K562 (cell line): ENCODE data around the gene PPM1F. TPM values are rescaled to one million over a fixed set of nuclear protein-coding genes. Genes with fewer than 3 reads are reported as not detected.
A peak's percentile ranks its signal among the peaks of the same experiment; 100 is the strongest.

Experiments
- ATAC-seq: fragments of 200-7000 bp; cut with Tn5 transposase; 3 replicates; pipeline ENCODE4 v1.9.1; 2020; ENCODE audit warnings: moderate library complexity
- BruUV-seq: library from RNA; stranded (reverse); fragments of 400-500 nt; replicated peaks from 2 replicates; lab custom pipeline; 2021; lab: Mats Ljungman, UMichigan
- CTCF ChIA-PET: fragments of 300-600 bp; formaldehyde crosslinking; extraction: SDS; loops from one replicate; lab custom pipeline; 2021; ENCODE audit warnings: low intra/inter-chr PET ratio; lab: Yijun Ruan, JAX
- POLR2A ChIA-PET: fragments of 300-600, 350-650 bp; sonication (Branson Sonifier 250); formaldehyde crosslinking; extraction: SDS; loops from one replicate; lab custom pipeline; 2021; ENCODE audit warnings: antibody characterized with exemption, inconsistent platforms; lab: Yijun Ruan, JAX
- DNase-seq, 4 experiments: peaks; one replicate each; pipeline versions ENCODE4 v3.0.0 to v3.0.0-alpha.2; 2011 to 2018; ENCODE audit warnings: low spot score in 3 of 4, mixed read lengths in 3 of 4; ENCODE audit errors: extremely low read depth in 1 of 4
- FAIRE-seq: peaks from 2 replicates; lab custom pipeline; 2011; peaks lifted over from hg19 to GRCh38; lab: Jason Lieb, UNC
- H2AFZ ChIP-seq: 2 replicates; pipeline ENCODE4 v1.6.0; 2011; ENCODE audit warnings: low read depth, low read length, control low read depth, inconsistent platforms
- H3K27ac ChIP-seq: fragments of 200-600 bp; 3 replicates; pipeline ENCODE4 v1.8.0; 2011; ENCODE audit warnings: low read depth, mild to moderate bottlenecking, control low read depth, inconsistent platforms, low read length, moderate library complexity, mixed read lengths; ENCODE audit errors: extremely low read depth
- H3K27me3 ChIP-seq, 2 experiments: fragments of 300-600 bp in 1 of 2; 2 replicates in 1 of 2; 3 replicates in 1 of 2; pipeline versions ENCODE4 v1.6.0 to v1.8.0; 2011; ENCODE audit warnings: inconsistent platforms in 2 of 2, low read length in 2 of 2, mild to moderate bottlenecking in 1 of 2, mixed read lengths in 1 of 2, moderate library complexity in 1 of 2; ENCODE audit not compliant: control insufficient read depth in 2 of 2, insufficient read depth in 2 of 2
- H3K36me3 ChIP-seq: fragments of 300-600 bp; 3 replicates; pipeline ENCODE4 v1.8.0; 2011; ENCODE audit warnings: mild to moderate bottlenecking, low read length, inconsistent platforms; ENCODE audit not compliant: control insufficient read depth, insufficient read depth
- H3K4me1 ChIP-seq, 2 experiments: fragments of 200-600 bp in 1 of 2; replicated peaks in 1 of 2; 2 replicates in 1 of 2; 3 replicates in 1 of 2; pipeline versions ENCODE4 v1.5.1 to v1.8.0; 2011; ENCODE audit warnings: inconsistent platforms in 2 of 2, low read length in 2 of 2, mild to moderate bottlenecking in 1 of 2, mixed read lengths in 1 of 2, moderate library complexity in 1 of 2; ENCODE audit not compliant: control insufficient read depth in 2 of 2, insufficient read depth in 2 of 2
- H3K4me2 ChIP-seq: 2 replicates; pipeline ENCODE4 v1.6.1; 2011; ENCODE audit warnings: low read length, control low read depth, inconsistent platforms, mixed read lengths; ENCODE audit not compliant: insufficient read depth
- H3K4me3 ChIP-seq: fragments of 200-600 bp; sonication (generic), shearing (Covaris generic); 2 replicates; pipeline ENCODE4 v1.5.1; 2016; ENCODE audit warnings: control low read depth, inconsistent platforms
- H3K79me2 ChIP-seq: fragments of 200-600 bp; 3 replicates; pipeline ENCODE4 v1.8.0; 2011; ENCODE audit warnings: low read length, inconsistent platforms; ENCODE audit not compliant: control insufficient read depth, insufficient read depth
- H3K9ac ChIP-seq, 2 experiments: 2 replicates each; pipeline versions ENCODE4 v1.6.0 to v1.6.1; 2011; ENCODE audit warnings: low read depth in 2 of 2, low read length in 2 of 2, control low read depth in 1 of 2, inconsistent platforms in 1 of 2, mild to moderate bottlenecking in 1 of 2, mixed read lengths in 1 of 2; ENCODE audit not compliant: insufficient read depth in 1 of 2
- H3K9me1 ChIP-seq: one replicate; pipeline ENCODE4 v1.6.0; 2011; ENCODE audit warnings: inconsistent platforms, mild to moderate bottlenecking, low read length, moderate library complexity; ENCODE audit not compliant: control insufficient read depth, insufficient read depth
- H3K9me3 ChIP-seq: replicated peaks from 2 replicates; pipeline ENCODE4 v1.5.1; 2011; ENCODE audit warnings: low read depth, low read length, inconsistent platforms; ENCODE audit not compliant: control insufficient read depth, insufficient read depth
- H4K20me1 ChIP-seq: replicated peaks from 2 replicates; pipeline ENCODE4 v1.6.1; 2011; ENCODE audit warnings: low read length, inconsistent platforms, mixed read lengths; ENCODE audit not compliant: control insufficient read depth, insufficient read depth
- DACH1 ChIP-seq: fragments of 450-650 bp; IDR thresholded peaks from 2 replicates; pipeline ENCODE4 v1.6.1; 2018; ENCODE audit not compliant: partially characterized antibody
- ELF2 ChIP-seq: fragments of 250-450 bp; sonication (Bioruptor Pico); IDR thresholded peaks from 2 replicates; pipeline ENCODE4 v1.5.0; 2021; ENCODE audit warnings: mild to moderate bottlenecking
- FOXK2 ChIP-seq, 2 experiments: fragments of 450-650 bp; IDR thresholded peaks in 1 of 2; conservative IDR thresholded peaks in 1 of 2; 2 replicates each; pipeline ENCODE4 v1.6.1; 2016; ENCODE audit warnings: low read depth in 2 of 2, mild to moderate bottlenecking in 1 of 2
- HDAC8 ChIP-seq: fragments of 450-650 bp; IDR thresholded peaks from 2 replicates; pipeline ENCODE4 v1.6.1; 2016; ENCODE audit warnings: mild to moderate bottlenecking, missing genetic modification characterization, moderate library complexity, missing compliant biosample characterization
- NONO ChIP-seq, 2 experiments: fragments of 200-400 bp in 1 of 2; fragments of 450-650 bp in 1 of 2; formaldehyde crosslinking in 1 of 2; IDR thresholded peaks; 2 replicates each; pipeline ENCODE4 v1.6.1; 2017; ENCODE audit warnings: low read depth in 2 of 2, mild to moderate bottlenecking in 2 of 2, moderate library complexity in 2 of 2, low read length in 1 of 2
- POLR2AphosphoS5 ChIP-seq: IDR thresholded peaks from 2 replicates; pipeline ENCODE4 v1.6.1; 2011; ENCODE audit warnings: mild to moderate bottlenecking, low read depth, low read length, moderate library complexity; ENCODE audit not compliant: control insufficient read depth, insufficient read depth
- SIRT6 ChIP-seq: IDR thresholded peaks from one replicate; pipeline ENCODE4 v1.6.1; 2012; ENCODE audit warnings: low read depth, mild to moderate bottlenecking, control low read depth, inconsistent platforms, low read length, moderate library complexity
- ZNF174 ChIP-seq: fragments of 250-450 bp; sonication (Bioruptor Pico); IDR thresholded peaks from 2 replicates; pipeline ENCODE4 v1.4.0; 2020; ENCODE audit warnings: mild to moderate bottlenecking
- WGBS: fragments of 100-300 bp; shearing (Covaris generic); methylation state at CpG from one replicate; pipeline ENCODE4 v1.1.6; 2016; ENCODE audit warnings: low coverage, mixed read lengths; ENCODE audit not compliant: insufficient coverage; ENCODE audit errors: missing lambda C conversion rate; 5-methylcytosine and 5-hydroxymethylcytosine counted together
- in situ Hi-C: fragments of 300-500 bp; cut with MboI; formaldehyde crosslinking; loops from 4 replicates; pipeline ENCODE4 v1.15.0; 2018; ENCODE audit warnings: inconsistent platforms, mixed read lengths
- intact Hi-C: fragments of 100-400 bp; cut with micrococcal nuclease; formaldehyde crosslinking; loops from 2 replicates; pipeline ENCODE4 v1.14.2; 2022
- polyA plus RNA-seq, 8 experiments: library from polyadenylated mRNA; depleted of rRNA in 4 of 8; stranded (reverse) in 5 of 8; unstranded in 3 of 8; fragments of >200 nt; fragmentation: Nextera tagmentation in 2 of 8; fragmentation: Illumina TruSeq in 1 of 8; extraction: Ambion mirVana in 2 of 8; extraction: Trizol in 1 of 8; gene quantifications; 2 replicates each; pipeline versions ENCODE4 v1.2.1 to v1.2.3, GENCODE V29; 2011 to 2014; ENCODE audit warnings: inconsistent platforms in 1 of 8, missing spikeins in 1 of 8
- total RNA-seq, 7 experiments: library from RNA; depleted of rRNA in 6 of 7; stranded (reverse); fragments of >200 nt in 6 of 7; fragmentation: Illumina TruSeq in 2 of 7; extraction: Trizol in 2 of 7; gene quantifications; 2 replicates each; pipeline versions ENCODE4 v1.2.1 to v1.2.3, GENCODE V29; 2011 to 2021; ENCODE audit warnings: low replicate concordance in 1 of 7
- TF ChIP-seq, protein P1 (sequence below), 2 experiments: fragments of 450-650 bp in 1 of 2; IDR thresholded peaks; 2 replicates each; pipeline ENCODE4 v1.6.1; 2011 to 2017; ENCODE audit warnings: low read depth in 2 of 2, antibody characterized with exemption in 1 of 2, borderline replicate concordance in 1 of 2, low read length in 1 of 2, mild to moderate bottlenecking in 1 of 2, mixed read lengths in 1 of 2; ENCODE audit not compliant: control insufficient read depth in 1 of 2
- TF ChIP-seq, protein P2 (sequence below): fragments of 450-650 bp; IDR thresholded peaks from 2 replicates; pipeline ENCODE4 v1.6.1; 2018; ENCODE audit warnings: mild to moderate bottlenecking, low read depth; ENCODE audit not compliant: partially characterized antibody
- TF ChIP-seq, protein P3 (sequence below): fragments of 250-450 bp; sonication (Bioruptor Pico); IDR thresholded peaks from 2 replicates; pipeline ENCODE4 v1.5.0; 2020; ENCODE audit warnings: mild to moderate bottlenecking, borderline replicate concordance

PPM1F gene
- total and polyA plus RNA-seq, 9 of the 15 experiments (the other 6 are each of a cell fraction or from before 2014, with no cell fraction given): 2.1 to 159 (median 64.0) TPM

DNA sequence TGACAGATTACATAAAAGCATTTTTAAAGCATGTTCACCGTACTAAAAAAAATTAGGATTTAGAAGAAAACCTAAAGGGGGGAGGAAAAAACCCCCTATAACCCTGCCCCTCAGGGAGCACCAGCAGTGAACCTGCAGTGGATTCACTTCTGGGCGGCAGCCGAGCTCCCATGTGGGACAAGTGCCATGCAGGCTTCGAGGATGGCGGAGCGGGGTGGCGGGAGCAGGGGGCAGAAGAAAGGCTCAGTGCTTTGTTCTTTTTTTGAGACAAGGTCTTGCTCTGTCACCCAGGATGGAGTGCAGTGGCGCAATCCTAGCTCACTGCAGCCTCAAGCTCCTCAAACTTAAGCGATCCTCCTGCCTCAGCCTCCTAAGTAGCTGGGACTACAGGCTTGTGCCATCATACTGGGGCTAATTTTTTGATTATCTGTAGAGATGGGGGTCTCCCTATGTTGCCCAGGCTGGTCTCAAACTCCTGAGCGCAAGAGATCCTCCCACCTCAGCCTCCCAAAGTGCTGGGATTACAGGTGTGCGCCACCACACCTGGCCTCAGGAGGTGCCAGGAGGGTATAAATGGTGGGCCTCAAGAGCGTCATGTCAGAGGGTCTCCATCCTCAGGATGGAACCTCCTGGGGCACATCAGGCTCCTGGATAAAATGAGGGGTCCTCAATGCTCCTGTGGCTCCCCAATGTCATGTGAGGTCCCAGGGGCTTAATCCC lies 34.0 kb downstream of the PPM1F start:
- intact Hi-C loops: no loop called here
- TF ChIP-seq NONO (IDR thresholded peaks at IDR 0.05; ENCODE audit: low read depth in 2 of 2, low read length in 1 of 2) (no peak), FOXK2 (conservative IDR thresholded peaks at IDR 0.05 in 1 of 2, IDR thresholded peaks at IDR 0.05 in 1 of 2; ENCODE audit: low read depth in 2 of 2) (no peak), SIRT6 (no peak), ZNF174 (CRISPR knock-in tag) (no peak), HDAC8 (tag) (0 out of 2 replicates have a peak, but pooled peaks have one; percentile 54), ELF2 (CRISPR knock-in tag) (no peak), POLR2AphosphoS5 (no peak), DACH1 (no peak)
- TF ChIP-seq, protein P1, sequence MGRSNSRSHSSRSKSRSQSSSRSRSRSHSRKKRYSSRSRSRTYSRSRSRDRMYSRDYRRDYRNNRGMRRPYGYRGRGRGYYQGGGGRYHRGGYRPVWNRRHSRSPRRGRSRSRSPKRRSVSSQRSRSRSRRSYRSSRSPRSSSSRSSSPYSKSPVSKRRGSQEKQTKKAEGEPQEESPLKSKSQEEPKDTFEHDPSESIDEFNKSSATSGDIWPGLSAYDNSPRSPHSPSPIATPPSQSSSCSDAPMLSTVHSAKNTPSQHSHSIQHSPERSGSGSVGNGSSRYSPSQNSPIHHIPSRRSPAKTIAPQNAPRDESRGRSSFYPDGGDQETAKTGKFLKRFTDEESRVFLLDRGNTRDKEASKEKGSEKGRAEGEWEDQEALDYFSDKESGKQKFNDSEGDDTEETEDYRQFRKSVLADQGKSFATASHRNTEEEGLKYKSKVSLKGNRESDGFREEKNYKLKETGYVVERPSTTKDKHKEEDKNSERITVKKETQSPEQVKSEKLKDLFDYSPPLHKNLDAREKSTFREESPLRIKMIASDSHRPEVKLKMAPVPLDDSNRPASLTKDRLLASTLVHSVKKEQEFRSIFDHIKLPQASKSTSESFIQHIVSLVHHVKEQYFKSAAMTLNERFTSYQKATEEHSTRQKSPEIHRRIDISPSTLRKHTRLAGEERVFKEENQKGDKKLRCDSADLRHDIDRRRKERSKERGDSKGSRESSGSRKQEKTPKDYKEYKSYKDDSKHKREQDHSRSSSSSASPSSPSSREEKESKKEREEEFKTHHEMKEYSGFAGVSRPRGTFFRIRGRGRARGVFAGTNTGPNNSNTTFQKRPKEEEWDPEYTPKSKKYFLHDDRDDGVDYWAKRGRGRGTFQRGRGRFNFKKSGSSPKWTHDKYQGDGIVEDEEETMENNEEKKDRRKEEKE (IDR thresholded peaks at IDR 0.05; ENCODE audit: borderline replicate concordance in 1 of 2, control insufficient read depth in 1 of 2, low read depth in 2 of 2, low read length in 1 of 2): no peak
- TF ChIP-seq, protein P2, sequence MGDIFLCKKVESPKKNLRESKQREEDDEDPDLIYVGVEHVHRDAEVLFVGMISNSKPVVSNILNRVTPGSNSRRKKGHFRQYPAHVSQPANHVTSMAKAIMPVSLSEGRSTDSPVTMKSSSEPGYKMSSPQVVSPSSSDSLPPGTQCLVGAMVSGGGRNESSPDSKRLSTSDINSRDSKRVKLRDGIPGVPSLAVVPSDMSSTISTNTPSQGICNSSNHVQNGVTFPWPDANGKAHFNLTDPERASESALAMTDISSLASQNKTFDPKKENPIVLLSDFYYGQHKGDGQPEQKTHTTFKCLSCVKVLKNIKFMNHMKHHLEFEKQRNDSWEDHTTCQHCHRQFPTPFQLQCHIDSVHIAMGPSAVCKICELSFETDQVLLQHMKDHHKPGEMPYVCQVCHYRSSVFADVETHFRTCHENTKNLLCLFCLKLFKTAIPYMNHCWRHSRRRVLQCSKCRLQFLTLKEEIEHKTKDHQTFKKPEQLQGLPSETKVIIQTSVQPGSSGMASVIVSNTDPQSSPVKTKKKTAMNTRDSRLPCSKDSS: no peak
- TF ChIP-seq, protein P3, sequence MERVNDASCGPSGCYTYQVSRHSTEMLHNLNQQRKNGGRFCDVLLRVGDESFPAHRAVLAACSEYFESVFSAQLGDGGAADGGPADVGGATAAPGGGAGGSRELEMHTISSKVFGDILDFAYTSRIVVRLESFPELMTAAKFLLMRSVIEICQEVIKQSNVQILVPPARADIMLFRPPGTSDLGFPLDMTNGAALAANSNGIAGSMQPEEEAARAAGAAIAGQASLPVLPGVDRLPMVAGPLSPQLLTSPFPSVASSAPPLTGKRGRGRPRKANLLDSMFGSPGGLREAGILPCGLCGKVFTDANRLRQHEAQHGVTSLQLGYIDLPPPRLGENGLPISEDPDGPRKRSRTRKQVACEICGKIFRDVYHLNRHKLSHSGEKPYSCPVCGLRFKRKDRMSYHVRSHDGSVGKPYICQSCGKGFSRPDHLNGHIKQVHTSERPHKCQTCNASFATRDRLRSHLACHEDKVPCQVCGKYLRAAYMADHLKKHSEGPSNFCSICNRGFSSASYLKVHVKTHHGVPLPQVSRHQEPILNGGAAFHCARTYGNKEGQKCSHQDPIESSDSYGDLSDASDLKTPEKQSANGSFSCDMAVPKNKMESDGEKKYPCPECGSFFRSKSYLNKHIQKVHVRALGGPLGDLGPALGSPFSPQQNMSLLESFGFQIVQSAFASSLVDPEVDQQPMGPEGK: 0 out of 2 replicates have a peak, but pooled peaks have one; percentile 8

More for the DNA sequence above, 34.0 kb downstream of the PPM1F start:
- Histone ChIP-seq H3K79me2 (no peaks in the 10 kb centered on the region), H2AFZ (no peak overlapping the region), H3K9me1 (no peaks in the 10 kb centered on the region), H3K4me3 (no peak overlapping the region), H3K9ac (peak overlapping the region in 1 of 2 experiments; percentile 3; a peak in 1 of 4 replicates), H3K9me3 (no peaks in the 10 kb centered on the region), H3K36me3 (no peaks in the 10 kb centered on the region), H3K27me3 (no peaks in the 10 kb centered on the region), H4K20me1 (peaks cover 32% of the 10 kb centered on the region), H3K4me2 (no peak overlapping the region), H3K4me1 (peaks cover 0 to 49% of the 10 kb centered on the region in 2 experiments; a peak in 3 of 5 replicates), H3K27ac (no peak overlapping the region)
- FAIRE-seq: no peak
- ChIA-PET CTCF (interaction anchor here (0.6 kb wide), 1 partner anchor 141 kb away, joined by 3 read pairs; no protein-coding TSS in a partner anchor), POLR2A (interaction anchor here (0.6 to 49.7 kb wide), 9 partner anchors 1 to 640 kb away, joined by 3 to 1041 read pairs (median 3); partner anchors contain the start of genes PPM1F, PRAME and SDF2L1)
- BruUV-seq: no TSS peak
- WGBS: 84% methylated on average over 12 of the region's 12 CpGs
- no peak for ATAC-seq
- in situ Hi-C loops: no loop called here
- DNase-seq: no peak
